HEK293 (cell line): ENCODE results near the gene DNAJA1.

Source experiments
- CTCF ChIA-PET: fragments of 350-600 bp; formaldehyde crosslinking; extraction: SDS; loops from one replicate; lab custom pipeline; 2021; ENCODE audit warnings: antibody characterized with exemption; lab: Yijun Ruan, JAX
- POLR2A ChIA-PET: fragments of 300-600 bp; formaldehyde crosslinking; extraction: SDS; loops from one replicate; lab custom pipeline; 2020; ENCODE audit warnings: antibody characterized with exemption, inconsistent platforms; lab: Yijun Ruan, JAX
- H3K27ac ChIP-seq: fragments of 200-500 bp; sonication (Bioruptor generic); 2 replicates; pipeline ENCODE4 v1.5.1; 2014; ENCODE audit warnings: low read depth, low read length, control low read depth, inconsistent platforms; ENCODE audit errors: extremely low read depth
- H3K36me3 ChIP-seq, 2 experiments: fragments of 200-500 bp in 1 of 2; sonication (Bioruptor generic) in 1 of 2; 1 replicate in 1 of 2; 2 replicates in 1 of 2; pipeline ENCODE4 v1.5.1; 2014 to 2017; ENCODE audit warnings: inconsistent platforms in 2 of 2, low read length in 2 of 2; ENCODE audit not compliant: control insufficient read depth in 2 of 2, insufficient read depth in 1 of 2
- H3K4me1 ChIP-seq: fragments of 200-500 bp; sonication (Bioruptor generic); 2 replicates; pipeline ENCODE4 v1.5.1; 2014; ENCODE audit warnings: mild to moderate bottlenecking, low read length, inconsistent platforms; ENCODE audit not compliant: control insufficient read depth, insufficient read depth
- H3K4me3 ChIP-seq: 2 replicates; pipeline ENCODE4 v1.5.1; 2011; ENCODE audit warnings: low read depth, mild to moderate bottlenecking, control low read depth, low read length, moderate library complexity
- H3K9me3 ChIP-seq: fragments of 200-500 bp; sonication (Bioruptor generic); 2 replicates; pipeline ENCODE4 v1.5.1; 2014; ENCODE audit warnings: low read depth, low read length, inconsistent platforms; ENCODE audit not compliant: control insufficient read depth, insufficient read depth
- KLF7 ChIP-seq: fragments of 450-650 bp; formaldehyde crosslinking; IDR thresholded peaks from 2 replicates; pipeline ENCODE4 v1.5.1; 2016; ENCODE audit warnings: missing biosample characterization, missing genetic modification characterization, borderline replicate concordance
- ZNF157 ChIP-seq: fragments of 450-650 bp; formaldehyde crosslinking; IDR thresholded peaks from 2 replicates; pipeline ENCODE4 v1.5.1; 2016; ENCODE audit warnings: missing biosample characterization, missing genetic modification characterization
- ZNF202 ChIP-seq: fragments of 450-650 bp; formaldehyde crosslinking; IDR thresholded peaks from 2 replicates; pipeline ENCODE4 v1.5.1; 2016; ENCODE audit warnings: missing biosample characterization, missing genetic modification characterization, borderline replicate concordance
- ZNF274 ChIP-seq, 2 experiments: fragments of 200-500 bp in 1 of 2; fragments of 450-650 bp in 1 of 2; sonication (Bioruptor generic) in 1 of 2; formaldehyde crosslinking in 1 of 2; IDR thresholded peaks; 2 replicates each; pipeline versions ENCODE4 v1.5.1 to v1.6.1; 2014 to 2016; ENCODE audit warnings: borderline replicate concordance in 1 of 2, inconsistent platforms in 1 of 2, low read length in 1 of 2, missing biosample characterization in 1 of 2, missing genetic modification characterization in 1 of 2
- ZNF416 ChIP-seq: fragments of 450-650 bp; formaldehyde crosslinking; IDR thresholded peaks from 2 replicates; pipeline ENCODE4 v1.5.1; 2016; ENCODE audit warnings: missing biosample characterization, missing genetic modification characterization
- ZNF473 ChIP-seq: fragments of 450-650 bp; formaldehyde crosslinking; IDR thresholded peaks from 2 replicates; pipeline ENCODE4 v1.5.1; 2017; ENCODE audit warnings: missing biosample characterization, missing genetic modification characterization
- ZNF544 ChIP-seq: fragments of 450-650 bp; formaldehyde crosslinking; IDR thresholded peaks from 2 replicates; pipeline ENCODE4 v1.5.0; 2017; ENCODE audit warnings: missing biosample characterization, missing genetic modification characterization
- ZNF571 ChIP-seq: fragments of 450-650 bp; formaldehyde crosslinking; IDR thresholded peaks from 2 replicates; pipeline ENCODE4 v1.5.0; 2017; ENCODE audit warnings: missing biosample characterization, missing genetic modification characterization
- ZNF610 ChIP-seq: fragments of 450-650 bp; formaldehyde crosslinking; IDR thresholded peaks from 2 replicates; pipeline ENCODE4 v1.5.1; 2016; ENCODE audit warnings: missing biosample characterization, missing genetic modification characterization, borderline replicate concordance
- ZNF621 ChIP-seq: fragments of 450-650 bp; formaldehyde crosslinking; IDR thresholded peaks from 2 replicates; pipeline ENCODE4 v1.5.1; 2017; ENCODE audit warnings: missing biosample characterization, missing genetic modification characterization
- ZNF624 ChIP-seq: fragments of 450-650 bp; formaldehyde crosslinking; IDR thresholded peaks from 2 replicates; pipeline ENCODE4 v1.5.1; 2017; ENCODE audit warnings: missing biosample characterization, missing genetic modification characterization
- ZNF654 ChIP-seq: fragments of 450-650 bp; formaldehyde crosslinking; IDR thresholded peaks from 2 replicates; pipeline ENCODE4 v1.5.1; 2016; ENCODE audit warnings: low read depth, missing biosample characterization, missing genetic modification characterization
- ZNF670 ChIP-seq: fragments of 450-650 bp; formaldehyde crosslinking; IDR thresholded peaks from 2 replicates; pipeline ENCODE4 v1.5.1; 2016; ENCODE audit warnings: missing biosample characterization, missing genetic modification characterization, low read depth
- ZNF777 ChIP-seq: fragments of 450-650 bp; formaldehyde crosslinking; IDR thresholded peaks from 2 replicates; pipeline ENCODE4 v1.5.1; 2017; ENCODE audit warnings: missing biosample characterization, missing genetic modification characterization, borderline replicate concordance
- TF ChIP-seq, protein P1 (sequence below): fragments of 450-650 bp; formaldehyde crosslinking; IDR thresholded peaks from 2 replicates; pipeline ENCODE4 v1.5.1; 2016; ENCODE audit warnings: missing biosample characterization, missing genetic modification characterization, low read depth
- TF ChIP-seq, protein P2 (sequence below): fragments of 450-650 bp; formaldehyde crosslinking; conservative IDR thresholded peaks from 2 replicates; pipeline ENCODE4 v1.5.1; 2016; ENCODE audit warnings: low read depth, missing biosample characterization, missing genetic modification characterization
- TF ChIP-seq, protein P3 (sequence below): fragments of 450-650 bp; formaldehyde crosslinking; IDR thresholded peaks from 2 replicates; pipeline ENCODE4 v1.5.1; 2016; ENCODE audit warnings: missing biosample characterization, missing genetic modification characterization
- TF ChIP-seq, protein P4 (sequence below): fragments of 450-650 bp; formaldehyde crosslinking; optimal IDR thresholded peaks from 2 replicates; pipeline ENCODE3; 2016; ENCODE audit warnings: missing biosample characterization, mild to moderate bottlenecking, missing genetic modification characterization
- TF ChIP-seq, protein P5 (sequence below): fragments of 450-650 bp; formaldehyde crosslinking; IDR thresholded peaks from 2 replicates; pipeline ENCODE4 v1.5.1; 2016; ENCODE audit warnings: missing biosample characterization, missing genetic modification characterization
- TF ChIP-seq, protein P6 (sequence below): fragments of 450-650 bp; formaldehyde crosslinking; IDR thresholded peaks from 2 replicates; pipeline ENCODE4 v1.5.1; 2016; ENCODE audit warnings: missing biosample characterization, missing genetic modification characterization

Gene DNAJA1

DNA sequence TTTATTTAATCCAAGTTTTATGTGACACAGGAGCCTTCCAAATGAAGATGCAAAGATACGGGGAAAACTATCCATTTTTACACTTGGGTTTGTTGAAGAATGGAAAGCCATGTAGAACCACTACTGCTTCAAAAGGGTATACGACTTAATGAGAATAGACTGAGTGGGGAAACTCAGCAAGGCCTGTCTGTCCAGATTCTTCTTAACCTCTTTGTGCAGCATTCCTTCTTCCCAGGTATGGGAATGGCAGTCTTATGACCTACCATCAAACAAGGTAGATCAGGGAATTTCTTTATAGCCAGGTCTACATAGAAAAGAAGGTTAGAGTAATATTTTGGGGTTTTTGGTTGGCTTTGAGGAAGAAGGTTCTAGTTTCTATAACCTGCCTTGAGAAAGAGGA, 47.0 kb upstream of the DNAJA1 start:
- ChIA-PET CTCF (interaction anchor here (0.9 to 14.5 kb wide), 4 partner anchors 9 to 397 kb away, joined by 3 to 309 read pairs (median 6); no protein-coding TSS in a partner anchor), POLR2A (no interaction called here)
- H3K36me3 ChIP-seq, result peaks cover 12 to 66% of the 10 kb centered on the region in 2 experiments
- no peaks in the 10 kb centered on the region for H3K9me3 ChIP-seq
- no peak for TF ChIP-seq ZNF571 (tag by site-specific recombination)
- TF ChIP-seq ZNF670, result no peak
- TF ChIP-seq ZNF777 (tag by site-specific recombination), result no peak
- TF ChIP-seq, protein P1, sequence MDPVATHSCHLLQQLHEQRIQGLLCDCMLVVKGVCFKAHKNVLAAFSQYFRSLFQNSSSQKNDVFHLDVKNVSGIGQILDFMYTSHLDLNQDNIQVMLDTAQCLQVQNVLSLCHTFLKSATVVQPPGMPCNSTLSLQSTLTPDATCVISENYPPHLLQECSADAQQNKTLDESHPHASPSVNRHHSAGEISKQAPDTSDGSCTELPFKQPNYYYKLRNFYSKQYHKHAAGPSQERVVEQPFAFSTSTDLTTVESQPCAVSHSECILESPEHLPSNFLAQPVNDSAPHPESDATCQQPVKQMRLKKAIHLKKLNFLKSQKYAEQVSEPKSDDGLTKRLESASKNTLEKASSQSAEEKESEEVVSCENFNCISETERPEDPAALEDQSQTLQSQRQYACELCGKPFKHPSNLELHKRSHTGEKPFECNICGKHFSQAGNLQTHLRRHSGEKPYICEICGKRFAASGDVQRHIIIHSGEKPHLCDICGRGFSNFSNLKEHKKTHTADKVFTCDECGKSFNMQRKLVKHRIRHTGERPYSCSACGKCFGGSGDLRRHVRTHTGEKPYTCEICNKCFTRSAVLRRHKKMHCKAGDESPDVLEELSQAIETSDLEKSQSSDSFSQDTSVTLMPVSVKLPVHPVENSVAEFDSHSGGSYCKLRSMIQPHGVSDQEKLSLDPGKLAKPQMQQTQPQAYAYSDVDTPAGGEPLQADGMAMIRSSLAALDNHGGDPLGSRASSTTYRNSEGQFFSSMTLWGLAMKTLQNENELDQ (tag by site-specific recombination), result no peak
- no peak for TF ChIP-seq ZNF624 (tag by site-specific recombination)
- TF ChIP-seq, all 188 proteins: peak for 0
- no peak overlapping the region for H3K27ac ChIP-seq
- no peak overlapping the region for H3K4me3 ChIP-seq
- H3K4me1 ChIP-seq, result no peaks in the 10 kb centered on the region

DNA sequence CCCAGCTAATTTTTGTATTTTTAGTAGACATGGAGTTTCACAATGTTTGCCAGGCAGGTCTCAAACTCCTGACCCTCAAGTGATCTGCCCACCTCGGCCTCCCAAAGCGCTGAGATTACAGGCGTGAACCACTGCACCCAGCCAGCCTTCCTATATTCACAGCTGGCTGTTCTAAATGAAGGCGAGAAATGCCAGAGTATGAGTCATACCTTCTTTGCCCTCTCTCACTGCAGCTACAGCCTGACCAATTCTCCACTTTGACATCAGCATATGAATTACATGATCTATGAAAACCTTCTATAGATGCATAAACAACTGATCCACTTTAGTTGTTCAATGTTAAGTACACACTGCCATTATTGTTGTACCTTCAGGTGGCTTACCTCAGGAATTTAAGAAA, 38.1 kb upstream of the DNAJA1 start:
- ChIA-PET POLR2A (interaction anchor here (2.4 kb wide), 1 partner anchor 38 kb away, joined by 9 read pairs; the partner anchor contains the start of gene DNAJA1), CTCF (interaction anchor here (0.6 to 1.2 kb wide), 2 partner anchors 502 to 608 kb away, joined by 3 to 7 read pairs; no protein-coding TSS in a partner anchor)
- Histone ChIP-seq H3K9me3 (no peaks in the 10 kb centered on the region), H3K36me3 (peaks cover 32 to 74% of the 10 kb centered on the region in 2 experiments), H3K4me1 (peaks cover 1% of the 10 kb centered on the region), H3K27ac (no peak overlapping the region), H3K4me3 (no peak overlapping the region)
- TF ChIP-seq, protein P2, sequence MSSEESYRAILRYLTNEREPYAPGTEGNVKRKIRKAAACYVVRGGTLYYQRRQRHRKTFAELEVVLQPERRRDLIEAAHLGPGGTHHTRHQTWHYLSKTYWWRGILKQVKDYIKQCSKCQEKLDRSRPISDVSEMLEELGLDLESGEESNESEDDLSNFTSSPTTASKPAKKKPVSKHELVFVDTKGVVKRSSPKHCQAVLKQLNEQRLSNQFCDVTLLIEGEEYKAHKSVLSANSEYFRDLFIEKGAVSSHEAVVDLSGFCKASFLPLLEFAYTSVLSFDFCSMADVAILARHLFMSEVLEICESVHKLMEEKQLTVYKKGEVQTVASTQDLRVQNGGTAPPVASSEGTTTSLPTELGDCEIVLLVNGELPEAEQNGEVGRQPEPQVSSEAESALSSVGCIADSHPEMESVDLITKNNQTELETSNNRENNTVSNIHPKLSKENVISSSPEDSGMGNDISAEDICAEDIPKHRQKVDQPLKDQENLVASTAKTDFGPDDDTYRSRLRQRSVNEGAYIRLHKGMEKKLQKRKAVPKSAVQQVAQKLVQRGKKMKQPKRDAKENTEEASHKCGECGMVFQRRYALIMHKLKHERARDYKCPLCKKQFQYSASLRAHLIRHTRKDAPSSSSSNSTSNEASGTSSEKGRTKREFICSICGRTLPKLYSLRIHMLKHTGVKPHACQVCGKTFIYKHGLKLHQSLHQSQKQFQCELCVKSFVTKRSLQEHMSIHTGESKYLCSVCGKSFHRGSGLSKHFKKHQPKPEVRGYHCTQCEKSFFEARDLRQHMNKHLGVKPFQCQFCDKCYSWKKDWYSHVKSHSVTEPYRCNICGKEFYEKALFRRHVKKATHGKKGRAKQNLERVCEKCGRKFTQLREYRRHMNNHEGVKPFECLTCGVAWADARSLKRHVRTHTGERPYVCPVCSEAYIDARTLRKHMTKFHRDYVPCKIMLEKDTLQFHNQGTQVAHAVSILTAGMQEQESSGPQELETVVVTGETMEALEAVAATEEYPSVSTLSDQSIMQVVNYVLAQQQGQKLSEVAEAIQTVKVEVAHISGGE (tag by site-specific recombination), result no peak
- TF ChIP-seq, protein P3, sequence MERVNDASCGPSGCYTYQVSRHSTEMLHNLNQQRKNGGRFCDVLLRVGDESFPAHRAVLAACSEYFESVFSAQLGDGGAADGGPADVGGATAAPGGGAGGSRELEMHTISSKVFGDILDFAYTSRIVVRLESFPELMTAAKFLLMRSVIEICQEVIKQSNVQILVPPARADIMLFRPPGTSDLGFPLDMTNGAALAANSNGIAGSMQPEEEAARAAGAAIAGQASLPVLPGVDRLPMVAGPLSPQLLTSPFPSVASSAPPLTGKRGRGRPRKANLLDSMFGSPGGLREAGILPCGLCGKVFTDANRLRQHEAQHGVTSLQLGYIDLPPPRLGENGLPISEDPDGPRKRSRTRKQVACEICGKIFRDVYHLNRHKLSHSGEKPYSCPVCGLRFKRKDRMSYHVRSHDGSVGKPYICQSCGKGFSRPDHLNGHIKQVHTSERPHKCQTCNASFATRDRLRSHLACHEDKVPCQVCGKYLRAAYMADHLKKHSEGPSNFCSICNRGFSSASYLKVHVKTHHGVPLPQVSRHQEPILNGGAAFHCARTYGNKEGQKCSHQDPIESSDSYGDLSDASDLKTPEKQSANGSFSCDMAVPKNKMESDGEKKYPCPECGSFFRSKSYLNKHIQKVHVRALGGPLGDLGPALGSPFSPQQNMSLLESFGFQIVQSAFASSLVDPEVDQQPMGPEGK (tag by site-specific recombination), result no peak
- TF ChIP-seq, protein P4, sequence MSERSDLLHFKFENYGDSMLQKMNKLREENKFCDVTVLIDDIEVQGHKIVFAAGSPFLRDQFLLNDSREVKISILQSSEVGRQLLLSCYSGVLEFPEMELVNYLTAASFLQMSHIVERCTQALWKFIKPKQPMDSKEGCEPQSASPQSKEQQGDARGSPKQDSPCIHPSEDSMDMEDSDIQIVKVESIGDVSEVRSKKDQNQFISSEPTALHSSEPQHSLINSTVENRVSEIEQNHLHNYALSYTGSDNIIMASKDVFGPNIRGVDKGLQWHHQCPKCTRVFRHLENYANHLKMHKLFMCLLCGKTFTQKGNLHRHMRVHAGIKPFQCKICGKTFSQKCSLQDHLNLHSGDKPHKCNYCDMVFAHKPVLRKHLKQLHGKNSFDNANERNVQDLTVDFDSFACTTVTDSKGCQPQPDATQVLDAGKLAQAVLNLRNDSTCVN (tag by site-specific recombination), result no peak
- TF ChIP-seq ZNF473 (tag by site-specific recombination) (no peak), ZNF610 (tag by site-specific recombination) (no peak), ZNF202 (tag by site-specific recombination) (no peak), KLF7 (tag by site-specific recombination) (no peak), ZNF544 (tag by site-specific recombination) (no peak), ZNF621 (no peak), ZNF274 (IDR thresholded peaks at IDR 0.05; ENCODE audit: low read length) (no peak), ZNF274 (tag by site-specific recombination; IDR thresholded peaks at IDR 0.05; ENCODE audit: borderline replicate concordance) (no peak), ZNF654 (tag by site-specific recombination) (no peak), ZNF416 (tag by site-specific recombination) (no peak), ZNF157 (no peak)
- TF ChIP-seq, protein P5, sequence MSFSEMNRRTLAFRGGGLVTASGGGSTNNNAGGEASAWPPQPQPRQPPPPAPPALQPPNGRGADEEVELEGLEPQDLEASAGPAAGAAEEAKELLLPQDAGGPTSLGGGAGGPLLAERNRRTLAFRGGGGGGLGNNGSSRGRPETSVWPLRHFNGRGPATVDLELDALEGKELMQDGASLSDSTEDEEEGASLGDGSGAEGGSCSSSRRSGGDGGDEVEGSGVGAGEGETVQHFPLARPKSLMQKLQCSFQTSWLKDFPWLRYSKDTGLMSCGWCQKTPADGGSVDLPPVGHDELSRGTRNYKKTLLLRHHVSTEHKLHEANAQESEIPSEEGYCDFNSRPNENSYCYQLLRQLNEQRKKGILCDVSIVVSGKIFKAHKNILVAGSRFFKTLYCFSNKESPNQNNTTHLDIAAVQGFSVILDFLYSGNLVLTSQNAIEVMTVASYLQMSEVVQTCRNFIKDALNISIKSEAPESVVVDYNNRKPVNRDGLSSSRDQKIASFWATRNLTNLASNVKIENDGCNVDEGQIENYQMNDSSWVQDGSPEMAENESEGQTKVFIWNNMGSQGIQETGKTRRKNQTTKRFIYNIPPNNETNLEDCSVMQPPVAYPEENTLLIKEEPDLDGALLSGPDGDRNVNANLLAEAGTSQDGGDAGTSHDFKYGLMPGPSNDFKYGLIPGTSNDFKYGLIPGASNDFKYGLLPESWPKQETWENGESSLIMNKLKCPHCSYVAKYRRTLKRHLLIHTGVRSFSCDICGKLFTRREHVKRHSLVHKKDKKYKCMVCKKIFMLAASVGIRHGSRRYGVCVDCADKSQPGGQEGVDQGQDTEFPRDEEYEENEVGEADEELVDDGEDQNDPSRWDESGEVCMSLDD (tag by site-specific recombination), result no peak
- TF ChIP-seq, protein P6, sequence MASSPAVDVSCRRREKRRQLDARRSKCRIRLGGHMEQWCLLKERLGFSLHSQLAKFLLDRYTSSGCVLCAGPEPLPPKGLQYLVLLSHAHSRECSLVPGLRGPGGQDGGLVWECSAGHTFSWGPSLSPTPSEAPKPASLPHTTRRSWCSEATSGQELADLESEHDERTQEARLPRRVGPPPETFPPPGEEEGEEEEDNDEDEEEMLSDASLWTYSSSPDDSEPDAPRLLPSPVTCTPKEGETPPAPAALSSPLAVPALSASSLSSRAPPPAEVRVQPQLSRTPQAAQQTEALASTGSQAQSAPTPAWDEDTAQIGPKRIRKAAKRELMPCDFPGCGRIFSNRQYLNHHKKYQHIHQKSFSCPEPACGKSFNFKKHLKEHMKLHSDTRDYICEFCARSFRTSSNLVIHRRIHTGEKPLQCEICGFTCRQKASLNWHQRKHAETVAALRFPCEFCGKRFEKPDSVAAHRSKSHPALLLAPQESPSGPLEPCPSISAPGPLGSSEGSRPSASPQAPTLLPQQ (tag by site-specific recombination), result no peak
